Measurements from ENCODE around the gene HS3ST6. TPM values are rescaled to one million over a fixed set of nuclear protein-coding genes. Genes with fewer than 3 reads are reported as not detected.

The HS3ST6 gene
- total and polyA plus RNA-seq, 2 of the 13 experiments (the other 11 are each of a cell fraction or from before 2014, with no cell fraction given): not detected

DNA sequence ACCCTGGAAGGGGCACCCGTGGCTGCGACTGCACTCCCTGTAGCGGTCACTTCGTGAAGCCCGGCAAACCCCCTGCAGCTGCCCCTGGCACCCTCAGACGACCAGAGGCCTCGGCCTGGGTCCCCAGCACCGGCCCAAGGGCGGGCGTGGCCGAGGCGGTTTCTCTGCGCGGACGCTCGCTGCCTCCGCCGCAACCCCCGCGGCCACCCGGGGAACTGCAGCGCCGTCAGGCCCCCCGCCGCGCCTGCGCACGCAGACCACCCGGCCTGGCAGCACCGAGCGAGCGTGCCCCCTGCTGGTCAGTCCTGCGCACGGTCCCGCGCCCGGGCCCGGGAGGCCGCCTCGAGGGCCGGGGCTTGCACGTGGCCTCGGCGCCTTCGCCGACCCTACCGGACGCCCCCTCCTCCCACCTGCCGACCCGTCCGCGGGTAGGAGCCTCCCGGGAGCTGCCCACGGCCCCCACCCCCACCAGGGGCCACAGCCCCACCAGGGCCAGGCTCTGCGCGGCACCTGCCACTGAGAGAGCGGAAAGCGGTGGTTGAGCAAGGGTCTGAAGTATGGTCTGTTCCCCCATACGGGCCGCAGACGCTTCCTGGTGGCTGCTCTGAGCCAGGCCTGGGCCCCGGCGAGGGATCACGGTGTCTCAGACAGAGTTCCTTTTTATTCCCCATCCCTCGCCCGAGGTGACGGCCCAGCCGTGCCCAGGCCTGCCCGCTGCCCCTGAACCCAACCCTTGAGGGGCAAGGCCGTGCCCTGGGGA lies 11.5 kb upstream of the HS3ST6 start (continued):
- TF ChIP-seq, protein P1, sequence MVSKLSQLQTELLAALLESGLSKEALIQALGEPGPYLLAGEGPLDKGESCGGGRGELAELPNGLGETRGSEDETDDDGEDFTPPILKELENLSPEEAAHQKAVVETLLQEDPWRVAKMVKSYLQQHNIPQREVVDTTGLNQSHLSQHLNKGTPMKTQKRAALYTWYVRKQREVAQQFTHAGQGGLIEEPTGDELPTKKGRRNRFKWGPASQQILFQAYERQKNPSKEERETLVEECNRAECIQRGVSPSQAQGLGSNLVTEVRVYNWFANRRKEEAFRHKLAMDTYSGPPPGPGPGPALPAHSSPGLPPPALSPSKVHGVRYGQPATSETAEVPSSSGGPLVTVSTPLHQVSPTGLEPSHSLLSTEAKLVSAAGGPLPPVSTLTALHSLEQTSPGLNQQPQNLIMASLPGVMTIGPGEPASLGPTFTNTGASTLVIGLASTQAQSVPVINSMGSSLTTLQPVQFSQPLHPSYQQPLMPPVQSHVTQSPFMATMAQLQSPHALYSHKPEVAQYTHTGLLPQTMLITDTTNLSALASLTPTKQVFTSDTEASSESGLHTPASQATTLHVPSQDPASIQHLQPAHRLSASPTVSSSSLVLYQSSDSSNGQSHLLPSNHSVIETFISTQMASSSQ (IDR thresholded peaks at IDR 0.05; ENCODE audit: low read depth): no peak
- TF ChIP-seq, protein P1 (CRISPR knock-in tag; IDR thresholded peaks at IDR 0.05; ENCODE audit: borderline replicate concordance): no peak; the same call in 1 of the 2 replicates
- TF ChIP-seq ZNF567 (CRISPR knock-in tag; IDR thresholded peaks at IDR 0.05; ENCODE audit: borderline replicate concordance) (no peak), ZSCAN30 (CRISPR knock-in tag; IDR thresholded peaks at IDR 0.05) (no peak), RAD21 (CRISPR knock-in tag; IDR thresholded peaks at IDR 0.05) (peak; percentile 99), NKX3-1 (CRISPR knock-in tag; IDR thresholded peaks at IDR 0.05) (no peak), ZNF451 (CRISPR knock-in tag; IDR thresholded peaks at IDR 0.05) (peak; percentile 95), BHLHE40 (IDR thresholded peaks at IDR 0.05; ENCODE audit: low read length) (peak; percentile 36; the same call in 1 of the 2 replicates), SAFB2 (CRISPR knock-in tag; IDR thresholded peaks at IDR 0.05; ENCODE audit: borderline replicate concordance, low read depth) (peak; percentile 84; the same call in 1 of the 2 replicates), TBX3 (IDR thresholded peaks at IDR 0.05; ENCODE audit: borderline replicate concordance) (no peak)
- TF ChIP-seq, protein P2, sequence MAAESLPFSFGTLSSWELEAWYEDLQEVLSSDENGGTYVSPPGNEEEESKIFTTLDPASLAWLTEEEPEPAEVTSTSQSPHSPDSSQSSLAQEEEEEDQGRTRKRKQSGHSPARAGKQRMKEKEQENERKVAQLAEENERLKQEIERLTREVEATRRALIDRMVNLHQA (CRISPR knock-in tag; IDR thresholded peaks at IDR 0.05): no peak
- TF ChIP-seq, protein P3, sequence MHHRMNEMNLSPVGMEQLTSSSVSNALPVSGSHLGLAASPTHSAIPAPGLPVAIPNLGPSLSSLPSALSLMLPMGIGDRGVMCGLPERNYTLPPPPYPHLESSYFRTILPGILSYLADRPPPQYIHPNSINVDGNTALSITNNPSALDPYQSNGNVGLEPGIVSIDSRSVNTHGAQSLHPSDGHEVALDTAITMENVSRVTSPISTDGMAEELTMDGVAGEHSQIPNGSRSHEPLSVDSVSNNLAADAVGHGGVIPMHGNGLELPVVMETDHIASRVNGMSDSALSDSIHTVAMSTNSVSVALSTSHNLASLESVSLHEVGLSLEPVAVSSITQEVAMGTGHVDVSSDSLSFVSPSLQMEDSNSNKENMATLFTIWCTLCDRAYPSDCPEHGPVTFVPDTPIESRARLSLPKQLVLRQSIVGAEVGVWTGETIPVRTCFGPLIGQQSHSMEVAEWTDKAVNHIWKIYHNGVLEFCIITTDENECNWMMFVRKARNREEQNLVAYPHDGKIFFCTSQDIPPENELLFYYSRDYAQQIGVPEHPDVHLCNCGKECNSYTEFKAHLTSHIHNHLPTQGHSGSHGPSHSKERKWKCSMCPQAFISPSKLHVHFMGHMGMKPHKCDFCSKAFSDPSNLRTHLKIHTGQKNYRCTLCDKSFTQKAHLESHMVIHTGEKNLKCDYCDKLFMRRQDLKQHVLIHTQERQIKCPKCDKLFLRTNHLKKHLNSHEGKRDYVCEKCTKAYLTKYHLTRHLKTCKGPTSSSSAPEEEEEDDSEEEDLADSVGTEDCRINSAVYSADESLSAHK (CRISPR knock-in tag; IDR thresholded peaks at IDR 0.05; ENCODE audit: borderline replicate concordance): no peak
- TF ChIP-seq, protein P4, sequence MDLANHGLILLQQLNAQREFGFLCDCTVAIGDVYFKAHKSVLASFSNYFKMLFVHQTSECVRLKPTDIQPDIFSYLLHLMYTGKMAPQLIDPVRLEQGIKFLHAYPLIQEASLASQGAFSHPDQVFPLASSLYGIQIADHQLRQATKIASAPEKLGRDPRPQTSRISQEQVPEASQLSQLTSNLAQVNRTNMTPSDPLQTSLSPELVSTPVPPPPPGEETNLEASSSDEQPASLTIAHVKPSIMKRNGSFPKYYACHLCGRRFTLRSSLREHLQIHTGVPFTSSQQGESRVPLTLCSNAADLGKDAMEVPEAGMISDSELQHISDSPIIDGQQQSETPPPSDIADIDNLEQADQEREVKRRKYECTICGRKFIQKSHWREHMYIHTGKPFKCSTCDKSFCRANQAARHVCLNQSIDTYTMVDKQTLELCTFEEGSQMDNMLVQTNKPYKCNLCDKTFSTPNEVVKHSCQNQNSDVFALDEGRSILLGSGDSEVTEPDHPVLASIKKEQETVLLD (CRISPR knock-in tag; IDR thresholded peaks at IDR 0.05; ENCODE audit: low read depth): peak; percentile 76; the same call in 1 of the 2 replicates
- TF ChIP-seq, protein P5, sequence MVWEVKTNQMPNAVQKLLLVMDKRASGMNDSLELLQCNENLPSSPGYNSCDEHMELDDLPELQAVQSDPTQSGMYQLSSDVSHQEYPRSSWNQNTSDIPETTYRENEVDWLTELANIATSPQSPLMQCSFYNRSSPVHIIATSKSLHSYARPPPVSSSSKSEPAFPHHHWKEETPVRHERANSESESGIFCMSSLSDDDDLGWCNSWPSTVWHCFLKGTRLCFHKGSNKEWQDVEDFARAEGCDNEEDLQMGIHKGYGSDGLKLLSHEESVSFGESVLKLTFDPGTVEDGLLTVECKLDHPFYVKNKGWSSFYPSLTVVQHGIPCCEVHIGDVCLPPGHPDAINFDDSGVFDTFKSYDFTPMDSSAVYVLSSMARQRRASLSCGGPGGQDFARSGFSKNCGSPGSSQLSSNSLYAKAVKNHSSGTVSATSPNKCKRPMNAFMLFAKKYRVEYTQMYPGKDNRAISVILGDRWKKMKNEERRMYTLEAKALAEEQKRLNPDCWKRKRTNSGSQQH (CRISPR knock-in tag; IDR thresholded peaks at IDR 0.05; ENCODE audit: low read depth): no peak
- TF ChIP-seq, protein P6, sequence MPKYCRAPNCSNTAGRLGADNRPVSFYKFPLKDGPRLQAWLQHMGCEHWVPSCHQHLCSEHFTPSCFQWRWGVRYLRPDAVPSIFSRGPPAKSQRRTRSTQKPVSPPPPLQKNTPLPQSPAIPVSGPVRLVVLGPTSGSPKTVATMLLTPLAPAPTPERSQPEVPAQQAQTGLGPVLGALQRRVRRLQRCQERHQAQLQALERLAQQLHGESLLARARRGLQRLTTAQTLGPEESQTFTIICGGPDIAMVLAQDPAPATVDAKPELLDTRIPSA (CRISPR knock-in tag; IDR thresholded peaks at IDR 0.05; ENCODE audit: borderline replicate concordance): no peak
- TF ChIP-seq, protein P7, sequence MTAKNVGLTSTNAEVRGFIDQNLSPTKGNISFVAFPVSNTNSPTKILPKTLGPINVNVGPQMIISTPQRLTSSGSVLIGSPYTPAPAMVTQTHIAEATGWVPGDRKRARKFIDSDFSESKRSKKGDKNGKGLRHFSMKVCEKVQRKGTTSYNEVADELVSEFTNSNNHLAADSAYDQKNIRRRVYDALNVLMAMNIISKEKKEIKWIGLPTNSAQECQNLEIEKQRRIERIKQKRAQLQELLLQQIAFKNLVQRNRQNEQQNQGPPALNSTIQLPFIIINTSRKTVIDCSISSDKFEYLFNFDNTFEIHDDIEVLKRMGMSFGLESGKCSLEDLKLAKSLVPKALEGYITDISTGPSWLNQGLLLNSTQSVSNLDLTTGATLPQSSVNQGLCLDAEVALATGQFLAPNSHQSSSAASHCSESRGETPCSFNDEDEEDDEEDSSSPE (CRISPR knock-in tag; IDR thresholded peaks at IDR 0.05): peak; percentile 92
